Femur (tissue), 1 donor: ENCODE results near the gene ZNHIT2.
"Not testable (repeated sequence)": the region's sequence is repeated elsewhere in the genome, so short reads cannot be mapped to it uniquely, and the experiment has no call there.

ENCODE experiments used
- DNase-seq: peaks from one replicate; pipeline ENCODE4 v3.0.0-alpha.2; 2017

ZNHIT2 gene

GRCh38 chr11:65133724-65134123 lies 16.2 kb upstream of the ZNHIT2 start:
- DNase-seq = peak; percentile 86

- no peak for DNase-seq
Observed at GRCh38 chr11:65132988-65133700, 15.6 kb upstream of the ZNHIT2 start.

GRCh38 chr11:65132238-65132987 lies 14.9 kb upstream of the ZNHIT2 start:
- no peak for DNase-seq

GRCh38 chr11:65131895-65132237 lies 14.4 kb upstream of the ZNHIT2 start:
- DNase-seq = no peak

GRCh38 chr11:65131417-65131776 lies 13.9 kb upstream of the ZNHIT2 start:
- no peak for DNase-seq

GRCh38 chr11:65130631-65131416 lies 13.3 kb upstream of the ZNHIT2 start:
- peak; percentile 19 for DNase-seq

- DNase-seq = peak; percentile 22
Observed at GRCh38 chr11:65129649-65130441, 12.3 kb upstream of the ZNHIT2 start.

GRCh38 chr11:65128182-65129145 lies 11.0 kb upstream of the ZNHIT2 start:
- peak; percentile 8 for DNase-seq

GRCh38 chr11:65127473-65128181 lies 10.1 kb upstream of the ZNHIT2 start:
- peak; percentile 19 for DNase-seq

- peak; percentile 19 for DNase-seq
Observed at GRCh38 chr11:65126624-65127274, 9.2 kb upstream of the ZNHIT2 start.

GRCh38 chr11:65125197-65126056 lies 7.9 kb upstream of the ZNHIT2 start:
- DNase-seq = no peak

- DNase-seq = peak; percentile 22
Observed at GRCh38 chr11:65124480-65125196, 7.1 kb upstream of the ZNHIT2 start.

- peak; percentile 98 for DNase-seq
Observed at GRCh38 chr11:65121865-65122696, 4.6 kb upstream of the ZNHIT2 start, which contains the start of the genes FAU and MRPL49. TSS of gene FAU (minus strand) at chr11:65122134. CDS start at chr11:65121813, 321 bp downstream. TSS of gene MRPL49 (plus strand) at chr11:65122321. CDS start at chr11:65122347, 26 bp downstream.

GRCh38 chr11:65121447-65121864 lies 4.0 kb upstream of the ZNHIT2 start:
- DNase-seq = peak; percentile 42

GRCh38 chr11:65120831-65121230 lies 3.3 kb upstream of the ZNHIT2 start:
- DNase-seq = peak; percentile 4

GRCh38 chr11:65119670-65119995 lies 2.1 kb upstream of the ZNHIT2 start:
- DNase-seq = no peak

GRCh38 chr11:65118891-65119669 lies 1.6 kb upstream of the ZNHIT2 start:
- not testable (repeated sequence) for DNase-seq
